ENCODE data around the gene STARD9.
"Not testable (repeated sequence)": the region's sequence is repeated elsewhere in the genome, so short reads cannot be mapped to it uniquely, and the experiment has no call there.

The STARD9 gene

GRCh38 chr15:42575188-42576039 is at the start of gene STARD9:
TSS of gene STARD9 (plus strand) at chr15:42575606. CDS start at chr15:42575716, 110 bp downstream.
- peak; percentile 97 for DNase-seq

GRCh38 chr15:42528970-42529369 is 46.4 kb upstream of the STARD9 start:
- DNase-seq = no peak

- no peak for DNase-seq
Observed at GRCh38 chr15:42533246-42533645, 42.2 kb upstream of the STARD9 start.

GRCh38 chr15:42544853-42545629 is 30.4 kb upstream of the STARD9 start:
- no peak for DNase-seq

GRCh38 chr15:42547918-42548248 is 27.5 kb upstream of the STARD9 start:
- DNase-seq = no peak

GRCh38 chr15:42548249-42549031 is 27.0 kb upstream of the STARD9 start, which contains the start of the genes HAUS2 and LRRC57:
TSS of gene HAUS2 (plus strand) at chr15:42548838. CDS start at chr15:42548873, 35 bp downstream.
TSS of gene LRRC57 (minus strand) at chr15:42548793. CDS start at chr15:42548434, 359 bp downstream.
- peak; percentile 94 for DNase-seq

GRCh38 chr15:42549032-42549491 is 26.3 kb upstream of the STARD9 start:
- DNase-seq = peak; percentile 33

GRCh38 chr15:42549741-42550392 is 25.5 kb upstream of the STARD9 start:
- DNase-seq = no peak

GRCh38 chr15:42553554-42553953 is 21.9 kb upstream of the STARD9 start:
- no peak for DNase-seq

- not testable (repeated sequence) for DNase-seq
Observed at GRCh38 chr15:42556550-42557207, 18.7 kb upstream of the STARD9 start.

GRCh38 chr15:42558739-42559138 is 16.7 kb upstream of the STARD9 start:
- no peak for DNase-seq

GRCh38 chr15:42576040-42576594 is 711 bp downstream of the STARD9 start:
- DNase-seq = no peak

- no peak for DNase-seq
Observed at GRCh38 chr15:42576776-42577175, 1.4 kb downstream of the STARD9 start.

GRCh38 chr15:42577514-42578031 is 2.2 kb downstream of the STARD9 start:
- DNase-seq = no peak

GRCh38 chr15:42578984-42579537 is 3.7 kb downstream of the STARD9 start:
- no peak for DNase-seq

- DNase-seq = peak; percentile 87
Observed at GRCh38 chr15:42581272-42581730, 5.9 kb downstream of the STARD9 start.

- no peak for DNase-seq
Observed at GRCh38 chr15:42582569-42583375, 7.4 kb downstream of the STARD9 start.

GRCh38 chr15:42584031-42584765 is 8.8 kb downstream of the STARD9 start:
- DNase-seq = no peak

- no peak for DNase-seq
Observed at GRCh38 chr15:42590619-42591237, 15.3 kb downstream of the STARD9 start.
